HG03354 (cell line): Measurements from ENCODE around the gene ZNF783.
A peak's percentile ranks its signal among the peaks of the same experiment; 100 is the strongest.
"Not testable (repeated sequence)": the region's sequence is repeated elsewhere in the genome, so short reads cannot be mapped to it uniquely, and the experiment has no call there.

Experiments used
- ATAC-seq: cut with Tn5 transposase; IDR thresholded peaks from one replicate; pipeline ENCODE4 v1.9.1; 2021; ENCODE audit warnings: mild to moderate bottlenecking; ENCODE audit not compliant: unreplicated experiment, poor library complexity, severe bottlenecking

Gene ZNF783

DNA sequence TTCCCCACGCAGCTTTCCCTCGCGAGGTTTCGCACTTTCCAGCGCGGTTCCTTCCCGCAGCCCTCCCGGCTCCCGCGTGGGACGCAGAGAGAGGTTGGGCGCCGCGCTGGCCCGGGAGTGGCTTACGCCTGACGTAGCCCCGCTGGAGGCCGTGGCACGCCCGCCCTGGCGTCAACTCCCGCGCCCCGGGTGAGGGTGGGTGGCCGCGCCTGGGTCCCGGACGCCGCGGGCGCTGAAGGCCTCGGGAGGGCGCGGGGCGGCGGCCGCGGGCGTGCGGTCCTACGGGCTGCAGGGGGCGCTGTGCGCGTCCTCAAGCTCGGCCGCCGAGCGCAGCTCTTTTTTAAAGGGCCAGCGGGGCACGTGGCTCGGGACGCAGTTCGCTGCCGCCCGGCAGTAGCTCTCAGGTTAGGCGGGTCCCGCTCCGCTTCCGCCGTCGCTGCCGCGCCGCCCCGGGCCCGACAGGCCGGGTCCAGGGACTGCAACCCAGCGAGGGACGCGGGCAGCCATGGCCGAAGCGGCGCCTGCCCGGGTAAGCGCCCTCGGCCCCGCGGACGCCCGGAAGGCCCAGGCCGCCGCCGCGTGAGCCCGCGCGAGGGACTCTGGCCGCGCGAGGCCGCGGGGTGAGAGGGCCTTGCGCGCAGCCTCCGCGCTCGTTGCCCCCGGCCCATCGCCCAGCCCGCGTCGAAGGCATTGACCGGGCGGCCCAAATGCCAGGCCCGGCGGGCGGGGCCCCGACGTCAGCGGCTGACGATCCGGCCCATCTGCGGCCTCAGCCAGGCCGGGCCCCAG is at the start of gene ZNF783:
ZNF783 (plus strand) TSS at position 368 of the 789 bp plus-strand sequence; CDS start at position 506, 138 bp downstream.
- ATAC-seq = peak; percentile 87

DNA sequence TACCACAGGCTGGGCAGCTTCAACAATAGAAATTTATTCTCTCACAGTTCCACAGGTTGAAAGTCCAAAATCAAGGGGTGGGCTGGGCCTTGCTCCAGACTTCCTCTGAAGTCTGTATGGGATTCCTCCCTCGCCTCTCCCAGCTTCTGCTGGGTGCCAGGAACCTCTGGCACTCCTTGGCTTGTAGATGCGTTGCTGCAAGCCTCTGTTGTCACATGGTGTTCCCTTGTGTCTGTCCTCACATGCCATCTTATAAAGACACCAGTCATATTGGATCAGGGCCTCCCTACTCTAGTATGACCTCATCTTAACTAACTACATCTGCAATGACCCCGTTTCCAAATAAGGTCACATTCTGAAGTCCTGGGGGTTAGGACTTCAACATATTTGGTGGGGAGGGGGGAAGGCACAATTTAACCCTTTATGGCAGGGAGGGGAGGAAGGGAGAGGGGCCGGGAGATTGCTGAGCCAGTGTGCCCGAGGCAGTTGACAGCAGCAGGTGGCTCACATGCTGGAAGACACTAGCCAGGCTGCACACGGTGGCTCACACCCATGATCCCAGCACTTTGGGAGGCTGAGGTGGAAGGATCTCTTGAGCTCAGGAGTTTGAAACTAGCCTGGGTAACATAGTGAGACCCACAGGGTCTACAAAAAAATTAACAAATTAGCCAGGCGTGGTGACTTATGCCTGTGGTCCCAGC is 47.8 kb upstream of the ZNF783 start:
- ATAC-seq = no peak

DNA sequence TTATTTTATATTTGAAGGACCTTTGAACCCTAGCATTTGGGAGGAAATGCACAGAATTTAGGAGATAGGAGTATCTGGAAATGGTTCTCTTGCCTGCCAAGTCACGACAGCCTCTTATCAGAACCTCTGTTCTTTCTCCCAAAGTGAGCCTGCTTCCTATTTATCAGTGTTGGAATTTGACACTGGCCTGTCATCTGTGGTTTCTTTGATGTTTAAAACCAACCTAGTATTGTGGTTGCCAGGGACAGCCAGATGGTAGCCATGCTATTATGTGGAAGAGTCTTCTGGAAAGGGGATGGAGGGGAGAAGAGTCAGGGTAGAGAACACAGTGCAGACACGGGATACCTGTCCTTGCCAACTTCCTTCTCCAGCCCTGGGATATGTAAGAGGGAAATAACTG is 45.6 kb upstream of the ZNF783 start:
- no peak for ATAC-seq

DNA sequence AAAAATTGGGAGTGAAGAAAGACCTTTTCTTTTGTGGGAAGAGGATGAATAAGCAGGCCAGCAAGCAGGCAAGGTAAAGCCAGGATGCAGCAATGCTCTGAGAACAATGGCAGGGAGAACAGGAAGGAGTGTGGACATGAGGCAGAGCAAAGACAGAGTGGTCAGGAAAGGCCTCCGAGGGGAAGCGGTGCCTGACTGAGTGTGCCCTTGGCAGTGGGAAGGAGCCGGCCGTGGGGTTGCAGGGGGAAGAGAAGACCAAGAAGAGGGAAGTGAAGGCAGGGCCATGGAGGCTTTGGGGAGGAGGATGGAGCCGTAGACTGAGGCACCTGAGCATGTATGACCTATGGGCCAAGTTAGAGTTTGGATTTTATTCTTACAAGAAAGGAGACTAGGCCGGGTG is 44.4 kb upstream of the ZNF783 start:
- ATAC-seq = no peak

DNA sequence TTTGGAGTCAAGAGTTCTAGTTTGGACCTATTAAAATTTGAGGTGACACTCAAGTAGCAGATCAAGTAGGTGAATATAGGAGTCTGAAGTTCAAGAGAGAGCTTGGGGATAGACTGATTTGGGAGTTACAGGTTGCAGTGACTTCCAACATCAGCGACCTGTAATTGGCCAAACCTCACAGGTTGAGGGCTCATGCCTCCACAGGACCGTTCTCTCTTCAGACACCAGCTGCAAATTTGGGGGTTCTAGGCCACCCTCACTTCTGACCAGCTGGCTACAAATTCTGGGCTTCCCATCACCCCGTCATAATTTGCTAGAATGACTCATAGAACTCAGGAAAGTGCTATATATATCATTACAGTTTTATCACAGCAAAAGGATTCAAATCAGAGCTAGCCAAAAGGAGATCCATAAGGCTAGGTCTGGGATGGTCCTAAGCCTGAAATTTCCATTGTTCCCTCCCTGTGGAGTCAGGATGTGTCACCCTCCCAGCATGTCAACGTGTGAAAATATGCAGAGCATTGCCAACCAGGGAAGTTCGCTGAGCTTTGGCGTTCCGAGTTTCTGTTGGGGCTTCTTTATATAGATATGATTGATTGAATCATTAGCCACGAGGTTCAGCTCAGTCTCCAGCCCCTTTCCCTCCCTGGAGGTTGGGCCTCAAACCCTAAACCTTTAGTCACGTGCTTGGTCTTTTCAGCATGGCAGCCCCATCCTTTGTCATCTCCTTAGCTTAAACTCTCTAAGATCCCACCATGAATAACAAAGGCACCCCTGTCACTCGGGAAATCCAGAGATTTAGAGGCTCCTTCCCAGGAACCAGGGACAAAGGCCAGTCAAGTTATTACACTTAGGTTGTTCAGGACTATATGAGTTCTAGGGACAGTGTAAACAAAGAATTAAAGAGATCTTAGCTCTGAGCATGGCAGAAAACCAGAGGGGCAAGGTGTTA is 43.3 kb upstream of the ZNF783 start:
- ATAC-seq = no peak

DNA sequence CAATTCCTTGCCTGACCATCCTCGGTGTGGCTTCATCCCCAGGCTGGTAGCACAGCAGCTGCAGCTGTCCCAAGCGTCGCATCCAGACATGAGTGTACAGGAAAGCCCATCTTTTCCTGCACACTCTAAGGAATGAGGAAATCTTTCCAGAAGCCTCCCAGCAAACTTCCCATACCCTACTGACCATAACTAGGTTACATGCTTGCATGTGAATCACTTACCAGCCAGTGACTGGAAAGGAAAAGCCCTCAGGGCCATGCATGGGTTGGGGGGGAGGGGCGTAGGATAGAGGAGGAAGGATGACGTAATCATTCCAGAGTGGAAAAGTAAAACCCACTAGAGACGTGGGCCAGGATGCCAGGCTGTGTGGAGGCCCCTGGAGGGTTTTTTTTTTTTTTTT is 41.5 kb upstream of the ZNF783 start:
- ATAC-seq = no peak

DNA sequence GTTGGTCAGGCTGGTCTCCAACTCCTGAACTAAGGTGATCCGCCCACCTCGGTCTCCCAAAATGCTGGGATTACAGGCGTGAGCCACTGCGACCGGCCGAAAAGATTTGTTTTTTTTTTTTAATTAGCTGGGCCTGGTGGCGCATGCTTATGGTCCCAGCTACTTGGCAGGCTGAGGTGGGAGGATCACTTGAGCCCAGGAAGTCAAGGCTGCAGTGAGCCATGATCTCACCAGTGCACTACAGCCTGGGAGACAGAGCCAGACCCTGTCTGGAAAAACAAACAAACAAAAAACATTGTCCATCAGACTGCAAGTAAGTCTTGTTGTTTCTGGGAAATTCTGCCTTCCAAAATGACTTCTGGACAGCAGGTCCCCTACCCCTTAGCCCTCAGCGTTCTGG is 38.8 kb upstream of the ZNF783 start:
- no peak for ATAC-seq

DNA sequence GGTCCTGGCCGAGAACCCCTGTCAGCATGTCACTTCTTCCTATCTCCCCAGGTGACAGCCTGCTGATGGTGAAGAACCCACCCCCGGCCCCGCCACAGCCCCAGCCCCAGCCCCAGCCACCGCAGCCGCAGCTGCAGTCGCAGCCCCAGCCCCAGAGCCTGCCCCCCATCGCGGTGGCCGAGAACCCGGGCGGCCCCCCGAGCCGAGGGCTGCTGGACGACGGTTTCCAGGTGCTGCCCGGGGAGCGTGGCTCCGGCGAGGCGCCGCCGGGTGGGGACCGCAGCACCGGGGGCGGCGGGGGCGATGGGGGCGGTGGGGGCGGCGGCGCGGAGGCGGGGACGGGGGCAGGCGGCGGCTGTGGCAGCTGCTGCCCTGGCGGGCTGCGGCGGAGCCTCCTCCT is 38.2 kb upstream of the ZNF783 start:
- no peak for ATAC-seq

DNA sequence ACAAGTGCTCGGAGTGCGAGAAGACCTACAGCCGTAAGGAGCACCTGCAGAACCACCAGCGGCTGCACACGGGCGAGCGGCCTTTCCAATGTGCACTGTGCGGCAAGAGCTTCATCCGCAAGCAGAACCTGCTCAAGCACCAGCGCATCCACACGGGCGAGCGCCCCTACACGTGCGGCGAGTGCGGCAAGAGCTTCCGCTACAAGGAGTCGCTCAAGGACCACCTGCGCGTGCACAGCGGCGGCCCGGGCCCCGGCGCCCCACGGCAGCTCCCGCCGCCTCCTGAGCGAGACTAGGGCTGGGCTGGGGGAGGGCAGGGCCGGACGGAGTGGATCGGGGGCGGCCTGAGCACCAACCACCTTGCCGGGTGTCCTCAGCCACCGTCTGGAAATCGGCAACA is 37.6 kb upstream of the ZNF783 start:
- ATAC-seq = no peak

DNA sequence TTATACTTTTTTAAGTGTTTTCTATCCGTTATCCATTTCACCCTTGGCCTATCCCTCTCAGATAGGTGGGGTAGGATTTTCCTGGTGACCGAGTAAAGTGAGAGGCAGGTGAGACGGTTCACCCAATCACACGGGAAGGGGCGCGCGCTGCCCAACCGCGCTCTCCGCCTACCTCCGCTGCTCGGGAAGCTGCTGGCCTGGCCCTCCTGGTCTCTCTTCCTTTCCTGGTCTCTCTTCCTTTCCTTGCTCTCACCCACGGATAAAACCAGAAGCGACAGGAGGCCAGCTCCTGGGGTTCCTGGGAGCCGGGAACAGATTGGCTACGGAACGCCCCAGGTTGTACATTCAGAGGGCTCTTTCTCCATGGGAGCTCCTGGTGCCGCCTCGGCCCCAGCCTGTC is 36.9 kb upstream of the ZNF783 start:
- no peak for ATAC-seq

DNA sequence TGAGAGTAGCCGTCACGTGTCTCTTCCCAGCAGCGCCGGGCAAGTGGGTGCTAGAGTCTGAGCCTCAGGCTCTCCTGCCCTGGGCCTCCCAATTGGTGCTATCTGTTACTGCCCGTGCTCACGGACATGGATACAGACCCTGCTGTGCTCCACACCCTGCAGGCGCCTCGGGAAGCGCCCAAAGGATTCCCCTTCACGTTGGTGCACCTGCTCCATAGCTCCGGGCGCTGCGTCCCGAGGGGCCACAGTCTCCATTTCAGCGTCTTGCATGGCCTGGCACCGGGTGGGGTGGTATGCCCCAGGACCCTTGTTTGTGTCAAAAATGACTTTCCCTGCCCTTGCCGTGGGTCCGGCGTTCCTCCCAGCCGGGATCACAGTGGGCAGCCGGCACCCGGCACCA is 36.3 kb upstream of the ZNF783 start:
- ATAC-seq = no peak

DNA sequence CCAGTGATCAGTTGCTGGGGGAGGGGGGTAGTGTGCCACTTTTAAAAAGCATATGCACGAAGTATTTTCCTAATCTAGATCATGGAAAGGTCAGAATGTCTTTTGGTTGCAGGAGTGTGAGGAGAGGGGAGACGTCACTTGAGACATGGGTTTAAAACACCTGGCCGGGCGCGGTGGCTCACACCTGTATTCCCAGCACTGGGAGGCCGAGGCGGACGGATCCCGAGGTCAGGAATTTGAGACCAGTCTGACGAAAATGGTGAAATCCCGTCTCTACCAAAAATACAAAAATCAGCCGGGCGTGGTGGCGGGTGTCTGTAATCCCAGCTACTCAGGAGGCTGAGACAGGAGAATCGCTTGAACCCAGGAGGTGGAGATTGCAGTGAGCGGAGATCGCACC is 35.6 kb upstream of the ZNF783 start:
- not testable (repeated sequence) for ATAC-seq

DNA sequence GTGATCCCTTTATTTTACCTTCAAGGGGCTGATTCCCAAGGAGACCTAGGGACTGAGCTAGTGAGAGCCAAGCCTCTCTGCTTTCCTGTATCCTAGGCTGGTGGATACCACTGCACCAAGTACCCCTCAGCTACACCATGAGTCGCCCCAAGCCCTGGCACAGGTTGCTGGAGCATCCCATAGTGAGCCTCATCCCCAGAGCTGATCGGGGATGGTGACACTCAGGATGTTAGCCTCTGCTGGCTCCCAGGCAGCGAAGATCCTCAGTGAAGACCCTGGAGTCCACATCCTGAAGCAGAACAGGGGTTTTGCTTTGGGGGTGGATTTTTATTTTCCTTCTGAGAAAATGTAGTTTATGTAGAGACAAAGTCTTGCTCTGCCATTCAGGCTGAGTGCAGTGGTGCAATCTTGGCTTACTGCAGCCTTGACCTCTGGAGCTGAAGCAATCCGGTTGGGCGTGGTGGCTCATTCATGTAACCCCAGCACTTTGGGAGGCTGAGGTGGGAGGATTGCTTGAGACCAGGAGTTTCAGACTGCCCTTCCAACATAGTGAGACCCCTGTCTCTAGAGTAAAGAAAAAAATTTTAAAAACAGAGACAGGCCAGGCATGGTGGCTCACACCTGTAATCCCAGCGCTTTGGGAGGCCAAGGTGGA is 35.0 kb upstream of the ZNF783 start:
- ATAC-seq = no peak

DNA sequence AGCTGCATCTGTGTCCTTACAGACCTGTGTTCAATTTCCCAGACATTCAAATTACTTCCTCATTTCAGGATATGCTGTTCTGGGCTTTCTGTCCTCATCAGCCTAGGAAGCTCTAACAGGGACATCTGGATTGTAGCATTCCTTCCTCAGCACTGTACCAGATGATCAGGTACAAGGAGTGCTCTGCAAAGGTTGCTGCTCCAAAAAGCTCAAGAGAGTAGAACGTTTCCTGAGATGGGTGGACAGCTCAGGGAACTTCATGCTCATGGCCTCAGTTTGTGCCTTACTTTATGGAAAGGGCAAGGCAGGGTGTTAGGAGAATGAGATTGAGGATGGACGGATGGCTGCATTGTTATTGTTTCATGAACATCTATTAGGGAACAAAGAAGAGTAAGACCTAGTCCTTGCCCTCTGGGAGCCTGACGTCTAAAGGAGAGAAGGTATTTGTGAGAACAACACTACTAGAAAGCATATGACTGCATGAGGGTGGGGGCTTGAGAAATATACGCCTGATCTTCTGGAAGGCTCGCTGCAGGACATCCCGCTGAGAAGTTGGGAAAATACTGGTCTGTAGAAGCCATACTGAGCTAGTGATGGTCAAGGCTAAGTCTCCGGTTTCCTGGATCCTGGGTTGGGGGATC is 33.0 kb upstream of the ZNF783 start:
- ATAC-seq = no peak

DNA sequence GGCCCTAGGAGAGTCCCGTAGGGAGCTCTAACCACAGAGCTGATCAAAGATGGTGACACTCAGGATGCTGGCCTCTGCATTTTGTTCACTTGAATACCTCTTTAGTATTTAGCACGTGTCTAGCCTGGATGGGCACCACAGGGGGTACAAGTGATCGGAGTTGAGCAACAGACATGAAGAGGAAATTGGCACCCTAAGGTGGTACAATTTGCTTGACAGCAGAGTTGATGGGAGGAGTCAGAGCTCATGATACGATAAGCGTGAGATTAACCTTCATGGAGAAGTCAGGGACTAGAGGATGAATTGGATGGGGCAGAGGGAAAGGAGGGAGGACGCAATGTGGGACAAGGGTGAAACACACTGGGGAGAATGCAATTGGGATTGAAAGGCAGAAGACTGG is 32.5 kb upstream of the ZNF783 start:
- ATAC-seq = no peak

DNA sequence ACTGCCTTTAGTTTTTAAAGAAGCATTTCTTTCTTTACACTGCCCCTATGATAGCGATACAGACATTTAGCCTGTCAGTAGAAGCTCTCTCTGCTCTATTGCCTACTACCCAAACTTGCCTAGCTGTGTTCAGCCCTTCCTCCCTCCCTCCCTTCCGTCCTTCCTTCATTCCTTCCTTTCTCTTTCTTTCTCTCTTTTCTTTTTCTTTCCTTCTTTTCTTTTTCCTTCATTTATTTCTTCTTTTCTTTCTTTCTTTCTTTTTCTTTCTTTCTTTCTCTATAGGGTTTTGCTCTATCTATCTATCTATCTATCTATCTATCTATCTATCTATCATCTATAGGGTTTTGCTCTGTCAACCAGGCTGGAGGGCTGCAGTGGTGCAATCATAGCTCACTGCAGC is 29.6 kb upstream of the ZNF783 start:
- no peak for ATAC-seq

DNA sequence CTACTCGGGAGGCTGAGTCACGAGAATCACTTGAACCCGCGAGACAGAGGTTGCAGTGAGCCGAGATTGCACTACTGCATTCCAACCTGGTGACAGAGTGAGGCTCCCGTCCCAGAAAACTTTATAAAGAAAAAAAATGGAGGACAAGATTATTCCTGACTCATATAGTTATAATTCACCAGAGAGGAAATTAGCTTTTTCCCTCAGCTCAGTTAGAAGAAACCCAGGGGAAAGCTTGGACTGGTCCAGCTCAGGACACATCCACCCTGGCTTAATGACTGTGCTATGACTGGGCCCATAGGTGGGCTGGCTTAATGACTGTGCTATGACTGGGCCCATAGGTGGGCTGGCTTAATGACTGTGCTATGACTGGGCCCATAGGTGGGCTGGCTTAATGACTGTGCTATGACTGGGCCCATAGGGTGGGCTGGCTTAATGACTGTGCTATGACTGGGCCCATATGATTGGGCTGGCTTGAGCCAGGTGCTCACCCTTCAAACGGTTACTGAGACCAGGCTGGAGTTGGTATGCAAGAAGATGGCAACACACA is 28.3 kb upstream of the ZNF783 start:
- not testable (repeated sequence) for ATAC-seq

DNA sequence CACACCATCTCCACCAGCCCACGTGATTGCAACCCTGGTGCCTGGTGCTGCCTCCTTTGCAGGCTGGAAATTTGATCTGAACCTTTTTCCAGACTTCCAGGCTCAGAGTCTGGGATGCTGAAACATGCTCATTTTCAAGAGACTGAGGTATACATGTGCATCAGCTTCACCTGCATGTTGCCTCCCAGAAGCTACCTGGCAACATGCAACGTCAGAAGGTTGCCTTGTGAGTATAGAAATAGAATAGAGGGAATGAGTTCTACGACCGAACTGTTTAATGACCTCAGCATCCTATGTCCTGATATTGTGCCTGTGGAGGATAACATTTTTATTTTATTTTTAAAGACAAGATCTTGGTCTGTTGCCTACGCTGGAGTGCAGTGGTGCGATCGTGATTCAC is 24.5 kb upstream of the ZNF783 start:
- ATAC-seq = no peak

DNA sequence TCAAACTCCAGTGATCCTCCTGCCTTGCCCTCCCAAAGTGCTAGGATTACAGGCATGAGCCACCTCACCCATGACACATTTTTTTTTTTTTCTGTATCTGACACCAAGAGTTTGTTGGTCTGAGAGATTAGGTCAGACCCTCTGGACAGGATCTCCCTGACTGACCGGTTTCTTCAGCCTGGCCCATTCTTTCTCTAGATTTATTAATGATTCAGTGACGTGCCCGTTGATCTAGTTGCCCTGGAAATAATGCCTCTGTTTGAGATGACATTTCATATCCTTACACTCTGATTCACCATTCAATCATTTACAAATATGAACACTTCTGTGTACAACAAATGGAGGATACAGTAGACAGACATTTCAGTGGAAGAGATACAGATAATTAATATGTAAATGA is 23.9 kb upstream of the ZNF783 start:
- ATAC-seq = no peak
